Neural cell (in vitro differentiated cells): Measurements from ENCODE around the gene PNMA6A. TPM values are rescaled to one million over a fixed set of nuclear protein-coding genes. Genes with fewer than 3 reads are reported as not detected.

Source experiments
- H2AFZ ChIP-seq: fragments of 200-600, 300-800 bp; sonication (generic), shearing (Covaris generic); 2 replicates; pipeline ENCODE4 v1.6.0; 2014; ENCODE audit warnings: low read depth, mild to moderate bottlenecking, antibody characterized with exemption, low read length, moderate library complexity
- H3F3A ChIP-seq: fragments of 200-600 bp; shearing (Covaris generic); 2 replicates; pipeline ENCODE4 v1.6.1; 2016; ENCODE audit warnings: mild to moderate bottlenecking, moderate library complexity, mixed read lengths, antibody characterized with exemption, low read length; ENCODE audit not compliant: insufficient read depth, poor library complexity, severe bottlenecking
- H3K27ac ChIP-seq: fragments of 200-600, 300-800 bp; sonication (generic), shearing (Covaris generic); 2 replicates; pipeline ENCODE4 v1.5.1; 2014; ENCODE audit warnings: mild to moderate bottlenecking, low read length, moderate library complexity
- H3K27me3 ChIP-seq: fragments of 300-800, 200-600 bp; sonication (generic), shearing (Covaris generic); 2 replicates; pipeline ENCODE4 v1.6.0; 2014; ENCODE audit warnings: mild to moderate bottlenecking, low read depth, low read length, moderate library complexity; ENCODE audit not compliant: insufficient read depth
- H3K36me3 ChIP-seq: fragments of 300-800, 200-600 bp; sonication (generic), shearing (Covaris generic); 2 replicates; pipeline ENCODE4 v1.5.1; 2014; ENCODE audit warnings: mild to moderate bottlenecking, antibody characterized with exemption, low read length, moderate library complexity; ENCODE audit not compliant: insufficient read depth
- H3K4me2 ChIP-seq: fragments of 300-800, 200-600 bp; sonication (generic), shearing (Covaris generic); 2 replicates; pipeline ENCODE4 v1.6.0; 2014; ENCODE audit warnings: mild to moderate bottlenecking, low read length
- H3K4me3 ChIP-seq: fragments of 300-800, 200-600 bp; sonication (generic), shearing (Covaris generic); 2 replicates; pipeline ENCODE4 v1.5.1; 2014; ENCODE audit warnings: mild to moderate bottlenecking, low read length, moderate library complexity
- H3K79me2 ChIP-seq: fragments of 200-600 bp; shearing (Covaris generic); replicated peaks from 2 replicates; pipeline ENCODE4 v1.6.0; 2014; ENCODE audit warnings: mild to moderate bottlenecking, low read length, moderate library complexity; ENCODE audit not compliant: insufficient read depth
- H3K9ac ChIP-seq: fragments of 300-800, 200-600 bp; sonication (generic), shearing (Covaris generic); 2 replicates; pipeline ENCODE4 v1.6.1; 2016; ENCODE audit warnings: mild to moderate bottlenecking, low read length, mixed read lengths
- H3K9me2 ChIP-seq: fragments of 200-600 bp; shearing (Covaris generic); 2 replicates; pipeline ENCODE4 v1.6.1; 2016; ENCODE audit warnings: mild to moderate bottlenecking, low read length, mixed read lengths; ENCODE audit not compliant: insufficient read depth
- H3K9me3 ChIP-seq: fragments of 200-600, 300-800 bp; sonication (generic), shearing (Covaris generic); 2 replicates; pipeline ENCODE4 v1.6.1; 2016; ENCODE audit warnings: mild to moderate bottlenecking, mixed run types, low read length, moderate library complexity, mixed read lengths
- H4K20me1 ChIP-seq: fragments of 200-600 bp; shearing (Covaris generic); 2 replicates; pipeline ENCODE4 v1.6.1; 2016; ENCODE audit warnings: mild to moderate bottlenecking, mixed run types; ENCODE audit not compliant: insufficient read depth
- CTCF ChIP-seq: fragments of 450-650 bp; IDR thresholded peaks from 2 replicates; pipeline ENCODE4 v1.5.1; 2014; ENCODE audit warnings: antibody characterized with exemption, mild to moderate bottlenecking, moderate library complexity; ENCODE audit not compliant: poor library complexity, severe bottlenecking
- EP300 ChIP-seq: fragments of 450-650 bp; conservative IDR thresholded peaks from 2 replicates; pipeline ENCODE4 v1.6.1; 2014; ENCODE audit warnings: antibody characterized with exemption, mild to moderate bottlenecking, moderate library complexity; ENCODE audit not compliant: poor library complexity, severe bottlenecking
- EZH2 ChIP-seq: fragments of 200-600, 300-800 bp; shearing (Covaris generic), sonication (generic); IDR thresholded peaks from 2 replicates; pipeline ENCODE4 v1.6.1; 2014; ENCODE audit warnings: antibody characterized with exemption, low read length, borderline replicate concordance, mild to moderate bottlenecking; ENCODE audit not compliant: insufficient read depth, poor library complexity, severe bottlenecking
- MXI1 ChIP-seq: fragments of 450-650 bp; conservative IDR thresholded peaks from 2 replicates; pipeline ENCODE4 v1.6.1; 2014; ENCODE audit warnings: antibody characterized with exemption, mild to moderate bottlenecking; ENCODE audit not compliant: poor library complexity, severe bottlenecking
- POLR2AphosphoS5 ChIP-seq: IDR thresholded peaks from 2 replicates; pipeline ENCODE4 v1.6.1; 2012
- RAD21 ChIP-seq: fragments of 450-650 bp; conservative IDR thresholded peaks from 2 replicates; pipeline ENCODE4 v1.6.1; 2014; ENCODE audit warnings: antibody characterized with exemption, mild to moderate bottlenecking, moderate library complexity
- REST ChIP-seq: IDR thresholded peaks from 2 replicates; pipeline ENCODE4 v1.6.1; 2012; ENCODE audit warnings: borderline replicate concordance
- SMC3 ChIP-seq: fragments of 450-650 bp; conservative IDR thresholded peaks from 2 replicates; pipeline ENCODE4 v1.6.1; 2014; ENCODE audit warnings: antibody characterized with exemption, mild to moderate bottlenecking, moderate library complexity; ENCODE audit not compliant: poor library complexity
- TAF1 ChIP-seq: IDR thresholded peaks from 2 replicates; pipeline ENCODE4 v1.6.1; 2012; ENCODE audit warnings: low read depth
- polyA plus RNA-seq: library from polyadenylated mRNA; depleted of rRNA; stranded (reverse); fragments of >200 nt; gene quantifications from 2 replicates; pipeline ENCODE4 v1.2.3, GENCODE V29; 2014

Gene PNMA6A
- polyA plus RNA-seq, 1 donor from 2014 or later: 11.3 TPM

GRCh38 chrX:153032397-153033118, 39.7 kb upstream of the PNMA6A start:
- no peak overlapping the region for H3K9ac ChIP-seq
- no peaks in the 10 kb centered on the region for H3K36me3 ChIP-seq
- no peaks in the 10 kb centered on the region for H3K9me2 ChIP-seq
- no peaks in the 10 kb centered on the region for H3K79me2 ChIP-seq
- no peaks in the 10 kb centered on the region for H3K9me3 ChIP-seq
- no peaks in the 10 kb centered on the region for H3F3A ChIP-seq
- no peaks in the 10 kb centered on the region for H4K20me1 ChIP-seq
- peak; percentile 89 for TF ChIP-seq SMC3
- peak; percentile 87 for TF ChIP-seq CTCF
- TF ChIP-seq REST: no peak
- TF ChIP-seq TAF1: no peak
- TF ChIP-seq EP300: no peak
- TF ChIP-seq RAD21: peak; percentile 88
- no peak for TF ChIP-seq MXI1
- no peak overlapping the region for H3K27ac ChIP-seq
- H3K27me3 ChIP-seq: no peaks in the 10 kb centered on the region
- H3K4me3 ChIP-seq: peak overlapping the region; percentile 37
- H2AFZ ChIP-seq: no peak overlapping the region
- no peak overlapping the region for H3K4me2 ChIP-seq

- Histone ChIP-seq H2AFZ (no peak overlapping the region), H4K20me1 (no peaks in the 10 kb centered on the region), H3F3A (no peaks in the 10 kb centered on the region), H3K79me2 (no peaks in the 10 kb centered on the region), H3K9ac (no peak overlapping the region), H3K4me2 (no peak overlapping the region), H3K9me3 (no peaks in the 10 kb centered on the region), H3K27me3 (no peaks in the 10 kb centered on the region), H3K9me2 (no peaks in the 10 kb centered on the region), H3K27ac (no peak overlapping the region), H3K36me3 (no peaks in the 10 kb centered on the region), H3K4me3 (no peak overlapping the region)
- TF ChIP-seq EZH2: no peak
- no peak for TF ChIP-seq CTCF
- TF ChIP-seq REST: no peak
- no peak for TF ChIP-seq MXI1
- no peak for TF ChIP-seq SMC3
- TF ChIP-seq TAF1: no peak
- no peak for TF ChIP-seq RAD21
- TF ChIP-seq POLR2AphosphoS5: no peak
These were observed 23.2 kb upstream of the PNMA6A start for GRCh38 chrX:153049093-153049492.
